Measurements from ENCODE around the gene MAPK6.
A peak's percentile ranks its signal among the peaks of the same experiment; 100 is the strongest.
"Not testable (repeated sequence)": the region's sequence is repeated elsewhere in the genome, so short reads cannot be mapped to it uniquely, and the experiment has no call there.

MAPK6 gene

DNA sequence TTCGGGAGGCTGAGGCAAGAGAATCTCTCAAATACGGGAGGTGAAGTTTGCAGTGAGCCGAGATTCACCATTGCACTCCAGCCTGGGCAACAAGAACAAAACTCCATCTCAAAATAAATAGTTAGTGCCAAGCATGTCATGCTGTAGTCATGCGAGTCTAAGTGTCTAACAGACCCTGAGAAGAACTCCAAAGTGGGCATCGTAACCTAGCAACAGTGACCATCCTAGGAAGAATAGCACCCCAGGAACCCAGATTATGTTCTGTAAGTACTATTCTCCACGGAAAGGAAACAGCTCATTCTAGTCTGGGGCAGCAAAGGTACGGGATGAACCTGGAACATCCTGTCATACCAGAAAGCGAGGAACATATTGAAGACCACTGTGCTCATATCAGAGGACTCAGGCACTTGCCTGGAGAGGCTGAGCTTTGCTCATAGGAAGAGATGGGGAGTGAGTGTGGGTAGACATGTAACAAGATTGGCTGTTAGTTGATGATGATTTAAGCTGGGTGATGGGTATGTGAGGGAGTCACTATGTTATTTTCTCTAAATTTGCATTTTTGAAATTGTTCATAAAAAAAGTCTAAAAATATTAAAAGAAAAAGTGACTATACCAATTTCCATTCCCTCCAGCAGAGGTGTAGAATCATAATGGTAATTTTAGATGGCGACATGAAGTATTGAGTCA, 61.8 kb downstream of the MAPK6 start:
- no peak for DNase-seq (ENCODE audit: low read depth)

DNA sequence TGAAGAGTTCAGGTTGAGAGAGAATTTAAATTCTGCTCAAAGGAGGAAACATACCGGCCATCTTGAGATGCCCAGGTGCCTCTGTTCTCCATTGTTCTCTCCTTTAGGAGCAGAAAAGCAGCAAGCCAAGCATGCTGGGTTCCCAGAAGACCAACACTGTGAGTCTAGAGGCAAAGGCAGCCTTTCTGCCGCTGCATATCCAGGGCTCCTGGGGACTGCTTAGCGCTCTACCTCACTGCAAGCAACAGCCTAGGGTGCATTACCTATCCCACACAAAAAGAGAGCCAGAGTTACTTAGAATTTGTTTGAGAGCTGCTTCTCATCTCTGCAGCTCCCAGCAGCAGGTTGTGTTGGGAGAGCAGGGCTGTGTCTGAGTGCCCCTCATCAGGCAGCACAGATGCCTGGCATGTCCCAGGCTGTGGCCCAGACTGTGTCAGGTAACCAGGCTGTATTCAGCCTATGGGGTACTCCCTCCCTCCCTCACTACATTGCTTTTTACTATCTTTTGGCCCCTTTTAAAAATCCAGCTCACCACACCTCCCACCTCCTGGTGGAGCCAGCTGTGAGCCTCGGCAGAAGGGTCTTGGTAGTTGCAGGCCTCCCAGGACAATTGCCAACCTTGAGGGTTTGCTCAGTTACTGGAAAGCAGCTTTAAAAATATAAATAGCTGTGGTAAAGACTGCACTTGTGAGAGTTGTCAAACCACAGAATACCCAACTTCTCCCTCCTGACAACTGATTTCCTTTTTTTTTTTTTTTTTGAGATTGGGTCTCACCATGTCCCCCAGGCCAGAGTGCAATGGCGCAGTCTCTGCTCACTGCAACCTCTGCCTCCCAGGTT, 63.4 kb downstream of the MAPK6 start:
- DNase-seq (ENCODE audit: low read depth): peak; percentile 47

DNA sequence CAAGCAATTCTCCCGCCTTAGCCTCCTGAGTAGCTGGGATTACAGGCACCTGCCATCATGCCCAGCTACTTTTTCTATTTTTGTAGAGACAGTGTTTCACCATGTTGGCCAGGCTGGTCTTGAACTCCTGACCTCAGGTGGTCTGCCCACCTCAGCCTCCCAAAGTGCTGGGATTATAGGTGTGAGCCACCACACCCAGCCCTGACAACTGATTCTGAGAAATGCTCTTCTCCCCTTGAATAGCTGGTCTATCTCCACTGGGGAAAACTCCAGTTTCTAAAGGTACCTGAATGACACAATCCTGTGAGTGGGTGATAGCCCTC, 64.0 kb downstream of the MAPK6 start:
- DNase-seq (ENCODE audit: low read depth): not testable (repeated sequence)

DNA sequence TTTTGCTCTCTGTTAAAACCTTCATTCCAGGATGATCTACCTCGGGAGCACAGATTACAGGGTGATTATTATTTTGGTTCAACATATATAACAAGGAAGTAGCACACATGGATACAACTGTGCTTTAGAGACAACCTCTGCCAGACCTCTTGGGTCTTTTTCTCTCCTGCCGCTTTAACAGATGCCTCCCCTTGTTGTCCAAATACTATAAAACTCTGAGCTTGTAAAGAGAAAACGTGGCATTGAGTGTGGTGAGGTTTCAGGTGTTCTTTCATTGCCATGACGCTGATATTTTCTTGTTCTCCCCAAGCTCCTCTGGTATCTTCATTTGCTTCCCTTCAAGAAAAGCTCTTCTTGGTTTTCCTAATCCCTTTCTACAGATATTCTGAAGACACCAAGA, 64.6 kb downstream of the MAPK6 start:
- no peak for DNase-seq (ENCODE audit: low read depth)

DNA sequence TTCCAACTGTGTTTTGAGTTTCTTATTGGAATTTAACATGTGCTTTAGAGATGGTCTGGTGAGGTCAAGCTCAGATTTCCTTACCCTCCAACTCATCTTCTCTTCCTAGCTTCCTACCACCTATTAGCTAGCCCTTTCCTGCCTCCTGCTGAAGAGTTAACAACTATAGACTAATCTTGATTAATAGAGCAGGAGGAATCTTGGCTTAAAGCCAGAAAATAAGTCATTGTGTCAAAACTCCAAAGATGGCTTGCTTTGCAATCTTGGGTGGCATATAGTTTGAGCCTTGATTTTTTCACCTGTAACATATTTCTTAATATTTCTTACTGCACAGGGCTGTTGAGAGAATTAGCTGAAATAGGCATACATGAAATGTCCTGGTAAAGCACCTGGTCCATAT, 66.3 kb downstream of the MAPK6 start:
- DNase-seq (ENCODE audit: low read depth): no peak

DNA sequence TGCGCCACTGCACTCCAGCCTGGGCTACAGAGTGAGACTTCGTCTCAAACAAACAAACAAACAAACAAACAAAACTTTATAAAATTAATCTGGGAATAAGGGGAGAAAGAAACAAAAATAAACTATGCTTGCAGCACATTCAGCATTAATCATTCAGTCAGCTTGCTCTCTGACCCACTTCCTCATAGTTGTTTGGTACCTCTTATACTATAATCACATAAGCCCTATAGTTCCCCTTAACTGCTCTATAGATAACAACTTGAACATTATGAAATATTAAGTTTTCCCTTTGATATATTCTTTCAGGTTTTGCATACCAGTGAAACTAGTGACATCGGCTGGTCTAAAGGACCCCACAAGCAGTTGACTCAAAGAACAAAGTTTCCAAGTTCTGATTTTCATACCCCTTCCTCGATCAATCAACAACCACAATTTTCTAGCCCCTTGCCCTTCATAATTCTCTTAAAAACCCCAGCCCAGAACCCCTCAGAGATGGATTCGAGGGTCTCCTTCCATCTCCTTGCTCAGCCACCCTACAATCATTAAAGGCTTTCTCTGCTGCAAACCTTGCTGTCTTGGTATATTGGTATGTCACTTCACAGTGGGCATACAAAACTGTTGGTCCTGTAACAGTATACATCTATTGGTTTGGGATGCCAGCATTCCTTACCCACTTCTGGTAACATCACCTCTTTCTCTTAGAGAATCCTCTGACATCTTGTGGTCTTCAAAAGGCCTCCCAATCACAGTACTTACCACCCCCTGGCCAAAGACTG, 67.2 kb downstream of the MAPK6 start:
- DNase-seq (ENCODE audit: low read depth): no peak

DNA sequence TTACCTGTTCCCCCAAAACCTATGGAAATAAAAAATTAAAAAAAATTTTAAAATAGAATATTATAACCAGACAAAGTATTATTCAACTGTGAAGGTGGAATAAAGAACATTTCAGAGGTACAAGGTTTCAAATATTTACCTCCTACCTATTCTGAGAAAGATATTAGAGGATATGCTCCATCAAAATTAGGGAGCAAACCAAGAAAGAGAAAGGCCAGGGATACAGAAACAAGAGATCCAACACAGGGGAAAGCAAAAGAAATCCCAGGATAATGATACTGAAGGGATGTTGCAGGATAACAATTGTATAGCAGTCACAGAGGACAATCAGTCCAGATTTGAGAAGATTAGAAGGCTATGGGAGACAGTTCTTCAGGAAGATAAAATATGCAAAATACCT, 71.2 kb downstream of the MAPK6 start:
- DNase-seq (ENCODE audit: low read depth): no peak

DNA sequence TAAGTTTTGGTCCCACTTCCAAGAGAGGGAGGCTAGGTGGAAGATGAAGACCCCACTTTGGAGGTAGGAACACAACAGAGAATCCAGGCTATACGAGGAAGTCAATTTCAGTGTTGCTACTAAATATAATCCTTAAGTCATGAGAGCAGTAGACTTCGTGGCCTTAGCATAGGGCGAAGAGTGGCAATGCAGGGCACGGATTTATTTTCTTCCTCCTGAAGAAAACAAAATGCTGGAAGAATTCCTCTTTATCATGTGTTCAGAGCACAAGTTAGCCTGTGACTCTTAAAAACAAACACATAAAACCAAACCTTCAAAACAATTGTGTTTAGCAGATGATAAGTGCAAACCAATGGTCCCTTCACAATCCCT, 74.1 kb downstream of the MAPK6 start:
- DNase-seq (ENCODE audit: low read depth): no peak

DNA sequence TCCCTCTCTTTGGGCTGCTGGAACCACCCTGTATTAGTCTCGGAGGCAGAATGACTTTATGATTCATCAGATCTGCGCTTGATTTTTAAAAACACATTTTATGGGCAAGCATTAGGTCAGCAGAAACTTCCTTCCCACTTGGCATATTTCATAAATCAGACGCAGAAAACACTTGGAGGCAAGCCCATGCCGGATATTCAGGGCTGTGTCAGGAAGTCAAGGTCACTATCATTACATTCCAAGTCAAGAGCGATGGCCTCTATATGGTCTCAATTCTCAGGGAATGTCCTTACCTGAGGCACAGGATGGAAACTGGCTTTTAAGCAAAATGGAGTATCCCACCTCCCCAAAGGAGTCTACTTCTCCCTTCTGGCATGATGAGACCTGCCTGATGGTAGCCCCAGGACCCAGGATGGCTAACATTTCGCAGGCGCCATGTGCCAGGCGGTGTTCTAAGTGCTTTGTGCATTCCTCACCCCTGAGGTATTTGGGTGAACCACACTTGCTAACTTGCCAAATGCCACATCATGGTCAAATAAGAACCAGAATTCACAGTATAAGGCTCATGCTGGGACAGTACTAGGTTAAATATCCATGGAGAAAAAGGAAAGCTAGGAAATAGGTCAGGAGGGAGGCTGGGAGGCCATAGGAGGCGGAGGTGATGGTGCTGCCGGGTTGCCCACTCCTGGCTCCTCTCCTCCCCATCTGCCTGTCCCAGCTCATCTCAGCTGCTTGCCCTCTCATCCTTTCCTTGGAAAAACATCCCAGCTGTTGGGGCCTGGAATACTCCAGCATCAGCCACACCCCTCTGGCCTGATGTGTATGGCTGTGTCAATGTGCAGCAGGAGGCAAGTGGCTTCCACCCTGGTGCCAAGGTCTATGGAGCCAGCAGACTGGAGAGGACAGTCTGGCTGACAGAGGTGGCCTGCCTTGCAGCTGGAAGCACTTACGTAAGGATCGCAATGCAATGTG, 74.8 kb downstream of the MAPK6 start:
- peak; percentile 90 for DNase-seq (ENCODE audit: low read depth)

DNA sequence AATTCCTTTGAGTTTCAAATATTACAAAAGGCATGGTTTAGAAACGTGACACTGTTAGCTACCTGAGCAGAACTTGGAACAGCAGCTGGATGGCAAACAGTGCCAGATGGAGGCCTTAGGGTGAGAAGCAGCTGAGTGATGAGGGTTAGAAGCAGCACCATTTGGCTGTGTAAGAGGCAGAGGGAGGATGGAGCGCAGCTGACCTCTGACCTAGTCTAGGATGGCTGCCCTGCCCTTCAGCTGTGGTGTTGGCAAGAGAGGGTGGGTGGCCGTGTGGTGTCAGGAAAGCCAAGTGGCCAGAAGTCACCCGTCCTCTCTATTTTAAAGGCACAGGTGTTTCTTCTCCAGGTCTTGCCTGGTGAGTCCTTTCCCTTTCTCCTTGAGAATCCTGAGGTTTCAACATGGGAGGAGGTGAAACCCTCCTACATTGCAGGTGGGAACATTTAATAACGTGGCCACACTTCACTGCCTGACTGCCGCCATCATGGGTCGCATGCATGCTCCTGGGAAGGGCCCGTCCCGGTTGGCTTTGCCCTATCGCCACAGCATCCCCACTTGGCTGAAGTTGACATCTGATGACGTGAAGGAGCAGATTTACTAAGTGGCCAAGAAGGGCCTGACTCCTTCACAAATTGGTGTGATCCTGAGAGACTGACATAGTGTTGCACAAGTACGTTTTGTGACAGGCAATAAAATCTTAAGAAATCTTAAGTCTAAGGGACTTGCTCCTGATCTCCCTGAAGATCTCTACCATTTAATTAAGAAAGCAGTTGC, 76.0 kb downstream of the MAPK6 start:
- no peak for DNase-seq (ENCODE audit: low read depth)

DNA sequence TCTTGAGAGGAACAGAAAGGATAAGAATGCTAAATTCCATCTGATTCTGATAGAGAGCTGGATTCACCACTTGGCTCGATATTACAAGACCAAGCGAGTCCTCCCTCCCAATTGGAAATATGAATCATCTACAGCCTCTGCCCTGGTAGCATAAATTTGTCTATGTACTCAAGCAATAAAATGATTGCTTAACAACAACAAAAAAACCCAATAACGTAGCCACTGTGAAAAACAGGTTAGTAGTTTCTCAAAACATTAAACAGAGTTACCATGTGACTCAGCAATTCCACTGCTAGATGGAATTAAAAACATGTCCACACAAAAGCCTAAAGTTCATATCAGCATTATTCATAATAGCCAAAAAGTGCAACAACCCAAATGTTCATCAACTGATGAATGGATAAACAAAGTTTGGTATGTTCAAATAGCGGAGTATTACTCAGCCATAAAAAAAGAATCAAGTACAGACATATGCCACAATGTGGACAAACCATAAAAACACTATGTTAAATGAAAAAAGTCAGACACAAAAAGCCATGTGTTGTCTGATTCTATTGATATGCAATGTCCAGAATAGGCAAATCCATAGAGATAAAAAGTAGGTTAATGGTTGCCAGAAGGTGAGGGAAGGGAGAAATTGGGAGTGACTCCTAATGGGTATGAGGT, 76.7 kb downstream of the MAPK6 start:
- peak; percentile 96 for DNase-seq (ENCODE audit: low read depth)

DNA sequence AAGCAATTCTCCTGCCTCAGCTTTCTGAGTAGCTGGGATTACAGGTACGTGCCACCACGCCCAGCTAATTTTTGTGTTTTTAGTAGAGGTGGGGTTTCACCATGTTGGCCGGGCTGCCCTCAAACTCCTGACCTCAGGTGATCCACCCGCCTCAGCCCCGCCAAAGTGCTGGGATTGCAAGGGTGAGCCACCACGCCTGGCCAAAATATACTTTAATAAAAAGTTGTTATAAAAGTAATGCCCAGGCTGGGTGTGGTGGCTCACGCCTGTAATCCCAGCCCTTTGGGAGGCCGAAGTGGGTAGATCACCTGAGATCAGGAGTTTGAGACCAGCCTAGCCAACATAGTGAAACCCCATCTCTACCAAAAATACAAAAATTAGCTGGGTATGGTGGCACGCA, 77.5 kb downstream of the MAPK6 start:
- not testable (repeated sequence) for DNase-seq (ENCODE audit: low read depth)

DNA sequence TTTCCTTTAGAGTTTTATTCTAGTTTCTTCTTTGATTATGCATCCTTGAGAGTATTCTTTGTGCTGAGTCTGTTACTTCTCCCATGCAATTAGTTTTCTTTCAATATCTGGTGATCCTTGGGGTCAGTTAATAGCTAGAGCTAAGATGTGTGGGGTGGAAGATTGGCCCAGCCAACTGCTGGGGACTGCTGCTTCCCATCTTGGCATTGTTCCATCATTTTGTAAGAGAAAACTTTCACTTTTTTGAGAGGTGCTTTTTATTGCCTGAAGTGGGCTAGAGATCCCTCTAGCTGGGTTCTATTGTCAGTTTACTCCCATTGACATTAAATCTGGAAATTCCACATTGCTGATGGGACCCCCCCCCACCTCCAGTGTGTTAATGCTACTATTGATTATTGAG, 78.2 kb downstream of the MAPK6 start:
- peak; percentile 34 for DNase-seq (ENCODE audit: low read depth)

DNA sequence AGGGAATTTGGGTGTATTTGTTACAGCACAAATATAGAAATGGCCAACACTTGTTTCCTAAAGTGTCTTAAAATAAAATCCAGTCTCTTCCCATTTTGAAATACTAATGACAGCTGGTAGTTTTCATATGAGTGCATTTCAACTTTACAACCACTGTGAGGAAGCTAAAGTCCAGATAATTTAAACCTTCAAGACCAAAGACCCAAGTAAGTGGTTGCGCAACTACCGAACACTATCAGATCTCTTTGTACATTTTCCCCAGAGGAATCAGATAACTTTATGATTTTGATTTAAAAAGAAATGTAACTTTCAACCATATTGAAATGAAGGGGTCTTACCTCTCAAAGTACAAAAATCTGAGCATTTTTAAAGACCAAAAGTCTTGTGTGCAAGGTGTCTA, 79.3 kb downstream of the MAPK6 start:
- peak; percentile 51 for DNase-seq (ENCODE audit: low read depth)

DNA sequence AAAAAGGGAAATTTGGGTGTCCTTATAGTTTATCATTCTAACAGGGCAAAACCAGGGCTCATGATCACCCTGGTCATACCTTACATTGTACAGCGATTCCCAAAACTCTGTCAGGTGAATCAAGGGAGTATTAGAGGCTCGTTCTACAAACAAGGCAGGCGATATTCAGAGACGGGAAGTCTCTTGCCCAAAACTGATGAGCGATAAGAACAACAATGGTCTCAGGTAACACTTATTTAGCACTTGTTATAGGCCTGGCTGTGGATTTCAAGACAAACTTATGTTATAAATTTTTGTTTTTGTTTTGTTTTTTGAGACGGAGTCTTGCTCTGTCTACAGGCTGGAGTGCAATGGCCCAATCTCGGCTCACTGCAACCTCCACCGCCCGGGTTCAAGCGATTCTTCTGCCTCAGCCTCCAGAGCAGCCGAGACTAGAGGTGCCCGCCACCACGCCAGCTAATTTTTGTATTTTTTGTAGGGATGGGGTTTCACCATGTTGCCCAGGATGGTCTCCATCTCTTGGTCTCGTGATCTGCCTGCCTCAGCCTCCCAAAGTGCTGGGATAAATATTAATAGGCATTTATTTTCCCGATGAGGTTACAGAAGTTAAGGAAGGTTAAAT, 80.7 kb downstream of the MAPK6 start:
- no peak for DNase-seq (ENCODE audit: low read depth)

DNA sequence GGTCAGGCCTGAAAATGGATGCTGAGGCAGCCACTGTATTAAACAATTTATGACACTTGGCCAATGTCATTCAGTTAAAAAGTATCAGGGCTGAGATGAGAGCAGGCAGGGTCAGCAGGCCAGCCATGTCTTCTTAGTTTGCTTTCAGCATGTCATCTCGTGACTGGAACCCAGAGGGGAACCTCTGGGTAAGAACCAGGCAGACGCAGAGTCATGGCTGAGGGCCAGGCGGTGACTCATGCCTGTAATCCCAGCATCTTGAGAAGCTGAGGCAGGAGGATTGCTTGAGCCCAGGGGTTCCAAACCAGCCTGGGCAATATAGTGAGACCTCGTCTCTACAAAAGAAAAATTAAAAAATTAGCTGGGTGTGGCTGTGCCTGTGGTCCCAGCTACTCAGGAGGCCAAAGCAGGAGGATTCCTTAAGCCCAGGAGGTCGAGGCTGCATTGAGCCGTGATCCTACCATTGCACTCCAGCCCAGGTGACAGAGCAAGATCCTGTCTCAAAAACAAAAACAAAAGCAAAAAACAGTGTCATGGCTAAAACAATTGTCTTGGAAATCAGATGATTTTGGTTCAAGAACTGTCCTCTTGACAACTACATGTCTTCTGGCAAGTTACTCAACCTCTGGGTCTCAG, 81.9 kb downstream of the MAPK6 start:
- peak; percentile 97 for DNase-seq (ENCODE audit: low read depth)

DNA sequence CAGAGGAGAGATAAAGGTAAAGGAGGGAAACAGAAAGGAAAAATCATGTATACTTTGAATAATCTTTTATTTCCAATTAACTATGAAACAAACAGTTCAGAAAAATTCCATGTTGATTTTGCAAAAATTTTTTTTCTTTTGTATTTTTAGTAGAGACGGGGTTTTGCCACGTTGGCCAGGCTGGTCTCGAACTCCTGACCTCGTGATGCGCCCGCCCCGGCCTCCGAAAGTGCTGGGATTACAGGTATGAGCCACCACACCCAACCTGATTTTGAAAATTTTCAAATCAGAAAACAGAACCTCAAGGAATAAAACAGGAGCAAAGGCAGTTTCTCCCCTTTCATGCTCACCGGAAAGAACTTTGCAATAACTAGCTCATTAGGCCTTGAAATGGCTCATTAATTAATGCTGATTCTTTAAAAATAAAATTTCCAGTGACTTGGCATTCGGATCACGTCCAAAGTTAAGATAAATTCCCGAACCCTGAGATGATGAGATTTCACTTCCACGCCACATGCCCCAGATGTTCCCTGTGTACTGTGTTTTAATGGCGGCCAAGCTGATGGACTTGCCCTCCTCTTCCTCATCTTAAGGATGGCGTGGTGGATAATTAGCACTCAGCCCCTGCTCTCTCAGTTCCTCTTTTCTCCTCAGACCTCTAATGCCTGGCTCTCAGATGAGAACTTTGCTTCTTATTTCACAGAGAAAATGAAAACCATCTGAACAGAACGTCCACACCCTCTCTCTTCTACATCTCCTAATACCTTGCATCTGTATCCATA, 82.7 kb downstream of the MAPK6 start:
- DNase-seq (ENCODE audit: low read depth): no peak

DNA sequence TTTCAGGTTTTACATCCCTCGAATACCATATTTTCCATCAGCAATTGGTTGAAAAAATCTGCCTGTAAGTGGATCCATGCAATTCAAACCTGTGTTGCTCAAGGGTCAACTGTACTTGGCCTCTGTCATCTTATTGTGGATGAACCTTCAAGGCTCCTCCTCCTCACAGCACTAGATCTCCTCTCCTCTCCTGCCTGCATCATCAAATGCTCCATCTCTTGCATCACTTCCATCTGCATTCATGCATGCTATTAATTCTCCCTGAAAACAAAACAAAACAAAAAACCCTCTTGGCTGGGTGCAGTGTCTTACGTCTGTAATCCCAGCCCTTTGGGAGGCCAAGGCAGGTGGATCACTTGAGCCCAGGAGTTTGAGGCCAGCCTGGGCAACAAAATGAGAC, 83.4 kb downstream of the MAPK6 start:
- peak; percentile 97 for DNase-seq (ENCODE audit: low read depth)

All from iris pigment epithelial cell (primary cell).